Neuronal stem cell (in vitro differentiated cells): ENCODE data around the gene PDE6B.
A peak's percentile ranks its signal among the peaks of the same experiment; 100 is the strongest.

Source experiments
- DNase-seq: peaks from one replicate; pipeline ENCODE4 v3.0.0-alpha.2; 2013; ENCODE audit warnings: low spot score
- H2AFZ ChIP-seq: one replicate; pipeline ENCODE4 v1.6.1; 2013; ENCODE audit warnings: mild to moderate bottlenecking, low read length, inconsistent platforms
- H2AK5ac ChIP-seq: 2 replicates; pipeline ENCODE4 v1.6.1; 2013; ENCODE audit warnings: low read depth, mild to moderate bottlenecking, inconsistent platforms, low read length, moderate library complexity, mixed read lengths
- H2BK120ac ChIP-seq: 2 replicates; pipeline ENCODE4 v1.6.1; 2013; ENCODE audit warnings: low read depth, mild to moderate bottlenecking, inconsistent platforms, low read length, moderate library complexity, mixed read lengths
- H2BK12ac ChIP-seq: one replicate; pipeline ENCODE4 v1.6.1; 2013; ENCODE audit warnings: low read length, inconsistent platforms
- H2BK15ac ChIP-seq: 2 replicates; pipeline ENCODE4 v1.6.1; 2013; ENCODE audit warnings: mild to moderate bottlenecking, low read length, inconsistent platforms, mixed read lengths
- H2BK5ac ChIP-seq: one replicate; pipeline ENCODE4 v1.6.1; 2013; ENCODE audit warnings: inconsistent platforms, mild to moderate bottlenecking, low read length, moderate library complexity
- H3K14ac ChIP-seq: one replicate; pipeline ENCODE4 v1.6.1; 2013; ENCODE audit warnings: low read length, inconsistent platforms
- H3K18ac ChIP-seq: 2 replicates; pipeline ENCODE4 v1.6.1; 2013; ENCODE audit warnings: low read length, inconsistent platforms
- H3K23ac ChIP-seq: 2 replicates; pipeline ENCODE4 v1.6.1; 2013; ENCODE audit warnings: low read depth, mild to moderate bottlenecking, mixed read lengths, low read length, inconsistent platforms; ENCODE audit not compliant: poor library complexity
- H3K27ac ChIP-seq: replicated peaks from 3 replicates; pipeline ENCODE4 v1.5.1; 2013; ENCODE audit warnings: low read length, inconsistent platforms
- H3K27me3 ChIP-seq, 3 experiments: 2 replicates each; pipeline ENCODE4 v1.6.1; 2013; ENCODE audit warnings: low read length in 3 of 3, mild to moderate bottlenecking in 2 of 3, inconsistent platforms in 1 of 3, low read depth in 1 of 3, mixed read lengths in 1 of 3, moderate library complexity in 1 of 3; ENCODE audit not compliant: control insufficient read depth in 3 of 3, insufficient read depth in 3 of 3
- H3K36me3 ChIP-seq, 2 donors: replicated peaks in 1 of 2; 2 replicates each; pipeline ENCODE4 v1.6.1; 2013; ENCODE audit warnings: low read length in 2 of 2; ENCODE audit not compliant: control insufficient read depth in 2 of 2, insufficient read depth in 2 of 2
- H3K4ac ChIP-seq: 2 replicates; pipeline ENCODE4 v1.6.1; 2013; ENCODE audit warnings: inconsistent platforms, mild to moderate bottlenecking, low read length, moderate library complexity
- H3K4me1 ChIP-seq, 2 donors: 1 replicate in 1 of 2; 2 replicates in 1 of 2; pipeline ENCODE4 v1.6.1; 2013; ENCODE audit warnings: low read length in 2 of 2, low read depth in 1 of 2; ENCODE audit not compliant: control insufficient read depth in 2 of 2, insufficient read depth in 1 of 2
- H3K4me2 ChIP-seq: one replicate; pipeline ENCODE4 v1.6.1; 2013; ENCODE audit warnings: mild to moderate bottlenecking, low read length, inconsistent platforms; ENCODE audit not compliant: insufficient read depth, poor library complexity, severe bottlenecking
- H3K4me3 ChIP-seq, 2 donors: 2 replicates each; pipeline ENCODE4 v1.5.1; 2013; ENCODE audit warnings: low read length in 2 of 2, mild to moderate bottlenecking in 2 of 2, inconsistent platforms in 1 of 2, moderate library complexity in 1 of 2
- H3K79me1 ChIP-seq: one replicate; pipeline ENCODE4 v1.6.1; 2013; ENCODE audit warnings: low read depth, mild to moderate bottlenecking, inconsistent platforms, low read length, moderate library complexity
- H3K9ac ChIP-seq: one replicate; pipeline ENCODE4 v1.6.1; 2013; ENCODE audit warnings: mild to moderate bottlenecking, low read depth, low read length, inconsistent platforms; ENCODE audit not compliant: poor library complexity
- H3K9me3 ChIP-seq, 2 donors: replicated peaks in 1 of 2; 2 replicates each; pipeline versions ENCODE3 to v1.6.1; 2013; ENCODE audit warnings: low read length in 2 of 2, mild to moderate bottlenecking in 2 of 2, inconsistent platforms in 1 of 2, low read depth in 1 of 2, mixed read lengths in 1 of 2, moderate library complexity in 1 of 2; ENCODE audit not compliant: control insufficient read depth in 2 of 2, insufficient read depth in 1 of 2
- H4K8ac ChIP-seq: one replicate; pipeline ENCODE4 v1.6.1; 2013; ENCODE audit warnings: low read depth, mild to moderate bottlenecking, inconsistent platforms, low read length, moderate library complexity
- H4K91ac ChIP-seq: one replicate; pipeline ENCODE4 v1.6.1; 2013; ENCODE audit warnings: low read length, low read depth, mild to moderate bottlenecking, inconsistent platforms; ENCODE audit not compliant: poor library complexity
- WGBS, 2 donors: extraction: QIAGEN DNeasy Blood & Tissue Kit; methylation state at CpG; one replicate each; pipeline ENCODE4 v1.1.7; 2013; ENCODE audit warnings: missing lambda C conversion rate in 2 of 2, mixed read lengths in 1 of 2; ENCODE audit not compliant: insufficient read length in 2 of 2, insufficient replicate concordance in 1 of 2; ENCODE audit errors: extremely low coverage in 2 of 2; 5-methylcytosine and 5-hydroxymethylcytosine counted together

The PDE6B gene

DNA sequence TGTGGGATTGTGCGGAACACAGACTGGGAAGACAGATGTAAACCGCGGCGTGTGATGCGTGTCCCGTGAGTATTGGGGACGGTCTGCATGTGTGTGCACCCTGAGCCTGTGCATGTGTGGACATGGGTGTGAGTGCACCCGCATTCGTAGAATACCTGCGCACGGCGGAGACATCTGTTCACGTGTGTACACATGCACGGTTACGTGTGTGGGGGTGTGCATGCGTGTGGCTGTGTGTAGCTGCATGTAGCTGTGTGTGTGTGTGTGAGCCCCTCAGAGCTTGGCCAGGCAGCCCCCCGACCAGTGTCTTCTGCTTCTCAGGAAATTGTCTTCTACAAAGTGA is 29.1 kb downstream of the PDE6B start:
- no CpG with 5 or more reads among the region's 17 CpGs for WGBS, 2 donors
- no peak overlapping the region for H2BK15ac ChIP-seq
- no peak overlapping the region for H3K4me2 ChIP-seq

DNA sequence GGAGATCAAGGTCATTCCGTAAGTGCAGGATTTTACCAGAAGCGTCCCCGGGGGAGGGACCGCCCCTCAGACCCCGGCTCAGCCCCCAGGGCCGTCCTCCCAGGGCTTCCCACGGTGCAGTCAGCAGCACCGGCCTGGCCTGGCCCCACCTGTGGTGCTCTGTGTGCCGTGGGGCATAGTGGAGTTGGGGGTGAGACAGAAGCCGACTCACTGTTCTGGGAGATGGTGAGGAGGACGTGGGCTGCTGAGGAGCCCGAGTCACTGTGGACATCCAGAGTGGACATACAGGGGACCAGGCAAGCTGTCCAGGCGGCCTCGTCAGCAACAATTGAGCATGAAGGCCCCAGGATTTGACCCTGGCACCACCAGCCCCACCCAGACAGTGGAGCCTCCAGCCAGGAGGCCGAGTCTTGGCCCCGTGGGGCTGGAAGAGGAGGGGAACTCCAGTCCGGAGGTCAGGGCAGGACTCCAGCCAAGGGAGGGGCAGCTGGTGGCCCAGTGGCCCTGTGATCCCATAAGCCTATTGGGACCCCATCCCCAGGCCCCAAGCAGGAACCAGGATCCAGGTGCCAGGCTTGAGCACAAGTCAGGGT is 29.6 kb downstream of the PDE6B start:
- no peak for DNase-seq
- Histone ChIP-seq H3K27me3 (peaks cover 0 to 21% (median 2%) of the 10 kb centered on the region in 3 experiments), H2AFZ (no peak overlapping the region), H3K79me1 (peaks cover 2% of the 10 kb centered on the region), H4K91ac (peak overlapping the region; percentile 97), H3K27ac (no peak overlapping the region), H3K18ac (no peak overlapping the region), H3K9ac (peak overlapping the region; percentile 70), H3K4me2 (no peak overlapping the region), H3K23ac (no peak overlapping the region), H3K9me3 (peaks cover 0 to 7% of the 10 kb centered on the region in 2 donors), H2BK12ac (peak overlapping the region; percentile 41), H4K8ac (no peak overlapping the region), H3K36me3 (peaks cover 0 to 8% of the 10 kb centered on the region in 2 donors), H3K14ac (peak overlapping the region; percentile 31), H3K4ac (no peak overlapping the region), H2BK15ac (no peak overlapping the region), H2BK120ac (no peak overlapping the region), H3K4me1 (no peaks in the 10 kb centered on the region), H3K4me3 (no peak overlapping the region), H2BK5ac (no peak overlapping the region), H2AK5ac (peak overlapping the region; percentile 75)
- WGBS, 2 donors = no CpG with 5 or more reads among the region's 17 CpGs

More for the DNA sequence above, 29.1 kb downstream of the PDE6B start:
- Histone ChIP-seq H3K9me3 (peaks cover 0 to 2% of the 10 kb centered on the region in 2 donors), H2BK5ac (no peak overlapping the region), H3K4me1 (no peaks in the 10 kb centered on the region), H3K18ac (peak overlapping the region; percentile 38), H3K4ac (no peak overlapping the region), H2BK12ac (peak overlapping the region; percentile 73), H3K36me3 (peaks cover 0 to 3% of the 10 kb centered on the region in 2 donors), H2BK120ac (no peak overlapping the region), H2AK5ac (peak overlapping the region; percentile 75), H3K79me1 (peaks cover 2% of the 10 kb centered on the region), H3K23ac (no peak overlapping the region), H3K27ac (no peak overlapping the region), H3K14ac (peak overlapping the region; percentile 89), H4K8ac (peak overlapping the region; percentile 17), H2AFZ (no peak overlapping the region), H4K91ac (peak overlapping the region; percentile 97), H3K4me3 (peak overlapping the region in 1 of 2 donors; percentile 63), H3K27me3 (peaks cover 0 to 26% (median 2%) of the 10 kb centered on the region in 3 experiments), H3K9ac (peak overlapping the region; percentile 70)
- DNase-seq = no peak

DNA sequence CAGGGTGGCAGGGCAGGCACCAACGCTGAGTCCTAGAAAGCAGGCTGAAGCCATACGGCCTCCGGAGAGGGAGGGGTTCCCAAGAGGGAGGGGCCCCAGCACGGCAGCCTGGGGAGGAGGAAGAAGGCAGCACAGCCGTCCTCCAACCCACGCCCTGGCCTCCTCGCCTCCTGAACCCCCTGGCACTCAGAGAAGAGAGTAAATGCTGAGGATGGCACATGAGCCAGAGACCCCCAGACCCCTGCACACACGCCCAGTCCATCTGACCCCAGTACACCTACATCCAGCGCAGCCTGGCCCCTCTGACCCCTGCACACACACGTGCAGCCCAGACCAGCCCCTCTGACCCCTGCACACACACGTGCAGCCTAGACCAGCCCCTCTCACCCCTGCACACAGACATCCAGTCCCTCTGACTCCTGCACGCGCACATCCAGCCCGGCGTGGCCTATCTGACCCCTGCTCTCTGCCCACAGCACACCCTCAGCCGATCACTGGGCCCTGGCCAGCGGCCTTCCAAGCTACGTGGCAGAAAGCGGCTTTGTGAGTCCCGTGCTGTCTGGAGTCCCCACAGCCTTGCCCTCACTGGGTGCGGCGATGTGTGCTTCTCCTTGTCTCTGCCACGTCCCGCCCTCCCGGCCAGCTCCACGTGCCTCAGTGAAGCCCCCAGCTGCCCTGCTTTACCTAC is 30.2 kb downstream of the PDE6B start:
- H2AFZ ChIP-seq = peak overlapping the region; percentile 42
- peak overlapping the region; percentile 48 for H3K18ac ChIP-seq
- H3K23ac ChIP-seq = no peak overlapping the region
- peaks cover 0 to 8% of the 10 kb centered on the region in 2 donors for H3K36me3 ChIP-seq
- H3K9me3 ChIP-seq = peaks cover 0 to 7% of the 10 kb centered on the region in 2 donors
- H3K4ac ChIP-seq = no peak overlapping the region
- H2BK12ac ChIP-seq = peak overlapping the region; percentile 41
- H2BK120ac ChIP-seq = no peak overlapping the region
- H3K4me3 ChIP-seq = no peak overlapping the region
- H2BK5ac ChIP-seq = peak overlapping the region; percentile 75
- H2BK15ac ChIP-seq = peak overlapping the region; percentile 17
- H2AK5ac ChIP-seq = peak overlapping the region; percentile 70
- no peak overlapping the region for H3K27ac ChIP-seq
- H3K27me3 ChIP-seq = peaks cover 0 to 15% (median 2%) of the 10 kb centered on the region in 3 experiments
- H3K9ac ChIP-seq = peak overlapping the region; percentile 77
- H3K4me1 ChIP-seq = no peaks in the 10 kb centered on the region
- no peak for DNase-seq
- H3K79me1 ChIP-seq = peaks cover 2% of the 10 kb centered on the region
- no peak overlapping the region for H4K8ac ChIP-seq
- WGBS, 2 donors = no CpG with 5 or more reads among the region's 26 CpGs
- peak overlapping the region; percentile 85 for H4K91ac ChIP-seq
- H3K4me2 ChIP-seq = no peak overlapping the region
- H3K14ac ChIP-seq = peak overlapping the region; percentile 47
